ENCODE data around the gene GPATCH1. TPM values are rescaled to one million over a fixed set of nuclear protein-coding genes. Genes with fewer than 3 reads are reported as not detected.

GPATCH1 gene
- total RNA-seq, 1 experiment from 2014 or later, result 34.7 TPM

GRCh38 chr19:33171222-33171795, 90.3 kb downstream of the GPATCH1 start:
- POLR2A ChIA-PET, result no interaction called here
- intact Hi-C loops (cut with micrococcal nuclease; ENCODE audit: unreplicated experiment), result no loop called here
- no peaks in the 10 kb centered on the region; the same call in 1 of the 2 replicates for H3K36me3 ChIP-seq (ENCODE audit: control insufficient read depth, insufficient read depth, low read length)
- no peaks in the 10 kb centered on the region for H3K27me3 ChIP-seq (ENCODE audit: control insufficient read depth, insufficient read depth, low read length)
- in situ Hi-C loops (cut with HindIII; ENCODE audit: low pct_unique_long_range_greater_than_20kb, low sequenced_read_pairs), result no loop called here
- no peaks in the 10 kb centered on the region; the same call in 1 of the 2 replicates for H3K9me3 ChIP-seq (ENCODE audit: control insufficient read depth, insufficient read depth, low read depth, low read length)
- H3K4me1 ChIP-seq (ENCODE audit: control insufficient read depth, insufficient read depth, low read length), result peaks cover 36% of the 10 kb centered on the region
- H3K27ac ChIP-seq (ENCODE audit: low read length), result no peak overlapping the region
- ATAC-seq, result no peak
- BruUV-seq (replicated peaks), result no TSS peak
- TF ChIP-seq CTCF (IDR thresholded peaks at IDR 0.05) (no peak), REST (IDR thresholded peaks at IDR 0.05; ENCODE audit: insufficient read depth in 1 of 2, low read depth in 2 of 2, low read length in 1 of 2) (no peak)
- CTCF ChIA-PET, result no interaction called here
- H3K4me3 ChIP-seq (ENCODE audit: low read depth in 2 of 2, low read length in 2 of 2), result no peak overlapping the region
- no peak for DNase-seq (ENCODE audit: low read depth, low spot score)

DNA sequence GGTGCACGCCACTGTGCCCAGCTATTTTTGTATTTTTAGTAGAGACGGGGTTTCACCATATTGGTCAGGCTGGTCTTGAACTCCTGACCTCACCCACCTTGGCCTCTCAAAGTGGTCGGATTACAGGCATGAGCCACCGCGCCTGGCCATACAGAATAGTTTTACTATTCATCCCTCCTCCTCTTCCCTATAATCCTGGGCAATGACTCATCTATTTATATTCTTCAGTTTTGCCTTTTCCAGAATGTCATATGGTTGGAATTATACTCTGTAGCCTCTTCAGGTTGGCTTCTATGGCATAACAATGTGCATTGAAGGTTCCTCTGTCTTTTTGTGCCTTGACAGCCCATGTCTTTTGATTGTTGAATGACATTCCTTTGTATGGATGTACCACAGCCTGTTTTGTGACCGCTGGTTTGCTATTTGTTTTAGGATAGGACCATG, 91.0 kb downstream of the GPATCH1 start:
- DNase-seq (ENCODE audit: low read depth, low spot score) (no peak), ATAC-seq (no peak)
- Histone ChIP-seq H3K4me1 (ENCODE audit: control insufficient read depth, insufficient read depth, low read length) (peaks cover 36% of the 10 kb centered on the region), H3K27ac (ENCODE audit: low read length) (no peak overlapping the region; the same call in 1 of the 2 replicates), H3K27me3 (ENCODE audit: control insufficient read depth, insufficient read depth, low read length) (no peaks in the 10 kb centered on the region), H3K9me3 (ENCODE audit: control insufficient read depth, insufficient read depth, low read depth, low read length) (no peaks in the 10 kb centered on the region; the same call in 1 of the 2 replicates), H3K4me3 (ENCODE audit: low read depth in 2 of 2, low read length in 2 of 2) (no peak overlapping the region), H3K36me3 (ENCODE audit: control insufficient read depth, insufficient read depth, low read length) (no peaks in the 10 kb centered on the region; the same call in 1 of the 2 replicates)
- CTCF ChIA-PET, result no interaction called here
- POLR2A ChIA-PET, result no interaction called here
- no TSS peak for BruUV-seq (replicated peaks)
- TF ChIP-seq CTCF (IDR thresholded peaks at IDR 0.05) (no peak), REST (IDR thresholded peaks at IDR 0.05; ENCODE audit: insufficient read depth in 1 of 2, low read depth in 2 of 2, low read length in 1 of 2) (no peak), POLR2AphosphoS5 (IDR thresholded peaks at IDR 0.05; ENCODE audit: low read depth, low read length) (no peak), SIN3A (IDR thresholded peaks at IDR 0.05; ENCODE audit: borderline replicate concordance, insufficient read depth, low read depth, low read length) (no peak), TCF7L2 (IDR thresholded peaks at IDR 0.05; ENCODE audit: low read depth, low read length) (no peak)
- intact Hi-C loops (cut with micrococcal nuclease; ENCODE audit: unreplicated experiment) (no loop called here), in situ Hi-C loops (cut with HindIII; ENCODE audit: low pct_unique_long_range_greater_than_20kb, low sequenced_read_pairs) (no loop called here)
